ENCODE results near the gene FREM1.

DNA sequence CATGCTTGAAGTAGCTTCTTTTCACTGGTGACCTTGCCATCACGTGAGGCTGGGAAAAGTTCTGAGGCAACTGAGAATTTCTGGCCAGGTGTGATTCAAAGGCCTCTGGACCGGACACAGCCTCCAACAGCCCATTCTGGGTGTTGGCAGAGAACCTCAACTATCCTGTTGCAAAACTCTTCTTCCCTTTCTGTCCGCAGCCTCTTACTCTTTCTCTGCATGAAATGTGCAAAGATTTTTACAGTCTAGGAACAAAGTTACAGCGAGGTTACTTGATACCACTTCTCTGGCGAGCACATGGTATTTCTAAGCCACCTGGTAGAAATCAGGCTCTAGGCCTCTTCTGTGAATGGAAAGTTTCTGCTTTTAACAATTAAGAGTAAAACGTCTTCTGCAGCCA is 79.2 kb downstream of the FREM1 start:
- TF ChIP-seq, protein P1, sequence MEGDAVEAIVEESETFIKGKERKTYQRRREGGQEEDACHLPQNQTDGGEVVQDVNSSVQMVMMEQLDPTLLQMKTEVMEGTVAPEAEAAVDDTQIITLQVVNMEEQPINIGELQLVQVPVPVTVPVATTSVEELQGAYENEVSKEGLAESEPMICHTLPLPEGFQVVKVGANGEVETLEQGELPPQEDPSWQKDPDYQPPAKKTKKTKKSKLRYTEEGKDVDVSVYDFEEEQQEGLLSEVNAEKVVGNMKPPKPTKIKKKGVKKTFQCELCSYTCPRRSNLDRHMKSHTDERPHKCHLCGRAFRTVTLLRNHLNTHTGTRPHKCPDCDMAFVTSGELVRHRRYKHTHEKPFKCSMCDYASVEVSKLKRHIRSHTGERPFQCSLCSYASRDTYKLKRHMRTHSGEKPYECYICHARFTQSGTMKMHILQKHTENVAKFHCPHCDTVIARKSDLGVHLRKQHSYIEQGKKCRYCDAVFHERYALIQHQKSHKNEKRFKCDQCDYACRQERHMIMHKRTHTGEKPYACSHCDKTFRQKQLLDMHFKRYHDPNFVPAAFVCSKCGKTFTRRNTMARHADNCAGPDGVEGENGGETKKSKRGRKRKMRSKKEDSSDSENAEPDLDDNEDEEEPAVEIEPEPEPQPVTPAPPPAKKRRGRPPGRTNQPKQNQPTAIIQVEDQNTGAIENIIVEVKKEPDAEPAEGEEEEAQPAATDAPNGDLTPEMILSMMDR (IDR thresholded peaks at IDR 0.05 in 4 of 5, conservative IDR thresholded peaks at IDR 0.05 in 1 of 5), result no peak
- no peak for TF ChIP-seq POLR2A (IDR thresholded peaks at IDR 0.05)
